Keratinocyte (primary cell): ENCODE measurements around the gene TUBGCP4. TPM values are rescaled to one million over a fixed set of nuclear protein-coding genes. Genes with fewer than 3 reads are reported as not detected.

ENCODE experiments used
- DNase-seq: peaks from one replicate; pipeline ENCODE4 v3.0.0-alpha.2; 2011; ENCODE audit warnings: low read depth, missing footprints, low spot score
- FAIRE-seq: peaks from 2 replicates; lab custom pipeline; 2011; peaks lifted over from hg19 to GRCh38; lab: Jason Lieb, UNC
- H2AFZ ChIP-seq: 2 replicates; pipeline ENCODE4 v1.6.0; 2012; ENCODE audit warnings: low read length, control low read depth, inconsistent platforms; ENCODE audit not compliant: control insufficient read depth
- H3K27ac ChIP-seq: 2 replicates; pipeline ENCODE4 v1.5.1; 2011; ENCODE audit warnings: low read length; ENCODE audit not compliant: control insufficient read depth, insufficient read depth
- H3K27me3 ChIP-seq: 3 replicates; pipeline ENCODE4 v1.6.0; 2011; ENCODE audit warnings: low read length; ENCODE audit not compliant: control insufficient read depth, insufficient read depth; ENCODE audit errors: extremely low read depth
- H3K36me3 ChIP-seq, 2 experiments: 2 replicates in 1 of 2; 3 replicates in 1 of 2; pipeline ENCODE4 v1.5.1; 2011; ENCODE audit warnings: low read length in 2 of 2, mild to moderate bottlenecking in 1 of 2; ENCODE audit not compliant: control insufficient read depth in 2 of 2, insufficient read depth in 2 of 2; ENCODE audit errors: extremely low read depth in 1 of 2
- H3K4me1 ChIP-seq: 3 replicates; pipeline ENCODE4 v1.5.1; 2011; ENCODE audit warnings: low read length; ENCODE audit not compliant: control insufficient read depth, insufficient read depth; ENCODE audit errors: extremely low read depth
- H3K4me2 ChIP-seq: 3 replicates; pipeline ENCODE4 v1.6.0; 2011; ENCODE audit warnings: low read depth, low read length; ENCODE audit not compliant: control insufficient read depth, insufficient read depth; ENCODE audit errors: extremely low read depth
- H3K4me3 ChIP-seq, 3 experiments: fragments of 200-600 bp in 1 of 3; sonication (generic) in 1 of 3; 2 replicates in 2 of 3; 3 replicates in 1 of 3; pipeline ENCODE4 v1.5.1; 2011 to 2016; ENCODE audit warnings: low read length in 3 of 3, mild to moderate bottlenecking in 3 of 3, control low read depth in 2 of 3, inconsistent platforms in 1 of 3, low read depth in 1 of 3, mixed read lengths in 1 of 3, mixed run types in 1 of 3, moderate library complexity in 1 of 3; ENCODE audit not compliant: control insufficient read depth in 2 of 3, insufficient read depth in 2 of 3; ENCODE audit errors: extremely low read depth in 1 of 3
- H3K79me2 ChIP-seq: 2 replicates; pipeline ENCODE4 v1.6.0; 2012; ENCODE audit warnings: low read length; ENCODE audit not compliant: control insufficient read depth, insufficient read depth
- H3K9ac ChIP-seq: 3 replicates; pipeline ENCODE4 v1.6.0; 2011; ENCODE audit warnings: low read length; ENCODE audit not compliant: control insufficient read depth, insufficient read depth; ENCODE audit errors: extremely low read depth
- H3K9me1 ChIP-seq: 3 replicates; pipeline ENCODE4 v1.6.0; 2011; ENCODE audit warnings: low read length; ENCODE audit not compliant: control insufficient read depth, insufficient read depth; ENCODE audit errors: extremely low read depth
- H3K9me3 ChIP-seq: 2 replicates; pipeline ENCODE4 v1.5.1; 2012; ENCODE audit warnings: low read depth, low read length; ENCODE audit not compliant: control insufficient read depth
- H4K20me1 ChIP-seq: 3 replicates; pipeline ENCODE4 v1.6.0; 2011; ENCODE audit warnings: low read length; ENCODE audit not compliant: control insufficient read depth, insufficient read depth; ENCODE audit errors: extremely low read depth
- EZH2 ChIP-seq: IDR thresholded peaks from one replicate; pipeline ENCODE4 v1.6.1; 2012; ENCODE audit warnings: inconsistent platforms, mild to moderate bottlenecking, low read length, moderate library complexity
- dilution Hi-C: fragments of 300-500 bp; cut with MboI; formaldehyde crosslinking; loops from one replicate; pipeline ENCODE4 v1.7.0; 2020; ENCODE audit warnings: low sequenced_read_pairs; ENCODE audit not compliant: extremely low pct_ligation_motif_present
- polyA minus RNA-seq, 3 experiments: library from RNA; depleted of rRNA, polyadenylated mRNA; stranded (reverse); fragments of >200 nt; gene quantifications; 1 replicate in 1 of 3; 2 replicates in 1 of 3; 3 replicates in 1 of 3; pipeline ENCODE4 v1.2.3, GENCODE V29; 2011
- polyA plus RNA-seq, 5 experiments: library from polyadenylated mRNA; depleted of rRNA in 3 of 5; stranded (reverse) in 3 of 5; stranded (forward) in 1 of 5; unstranded in 1 of 5; fragments of >200 nt; gene quantifications; 1 replicate in 1 of 5; 2 replicates in 3 of 5; 3 replicates in 1 of 5; pipeline versions ENCODE4 v1.2.1 to v1.2.3, GENCODE V29; 2011 to 2012; ENCODE audit warnings: missing spikeins in 2 of 5, low read depth in 1 of 5, low replicate concordance in 1 of 5
- TF ChIP-seq, protein P1 (sequence below), 3 experiments: IDR thresholded peaks in 1 of 3; conservative IDR thresholded peaks in 1 of 3; optimal IDR thresholded peaks in 1 of 3; 2 replicates in 2 of 3; 3 replicates in 1 of 3; pipeline versions ENCODE3 to v1.5.1; 2011; ENCODE audit warnings: low read length in 3 of 3, mild to moderate bottlenecking in 3 of 3, moderate library complexity in 2 of 3, control low read depth in 1 of 3, inconsistent platforms in 1 of 3; ENCODE audit not compliant: insufficient read depth in 2 of 3; ENCODE audit errors: extremely low read depth in 1 of 3

Gene TUBGCP4, protein sequence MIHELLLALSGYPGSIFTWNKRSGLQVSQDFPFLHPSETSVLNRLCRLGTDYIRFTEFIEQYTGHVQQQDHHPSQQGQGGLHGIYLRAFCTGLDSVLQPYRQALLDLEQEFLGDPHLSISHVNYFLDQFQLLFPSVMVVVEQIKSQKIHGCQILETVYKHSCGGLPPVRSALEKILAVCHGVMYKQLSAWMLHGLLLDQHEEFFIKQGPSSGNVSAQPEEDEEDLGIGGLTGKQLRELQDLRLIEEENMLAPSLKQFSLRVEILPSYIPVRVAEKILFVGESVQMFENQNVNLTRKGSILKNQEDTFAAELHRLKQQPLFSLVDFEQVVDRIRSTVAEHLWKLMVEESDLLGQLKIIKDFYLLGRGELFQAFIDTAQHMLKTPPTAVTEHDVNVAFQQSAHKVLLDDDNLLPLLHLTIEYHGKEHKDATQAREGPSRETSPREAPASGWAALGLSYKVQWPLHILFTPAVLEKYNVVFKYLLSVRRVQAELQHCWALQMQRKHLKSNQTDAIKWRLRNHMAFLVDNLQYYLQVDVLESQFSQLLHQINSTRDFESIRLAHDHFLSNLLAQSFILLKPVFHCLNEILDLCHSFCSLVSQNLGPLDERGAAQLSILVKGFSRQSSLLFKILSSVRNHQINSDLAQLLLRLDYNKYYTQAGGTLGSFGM
- polyA plus RNA-seq (13.5 to 16.1 TPM (median 15.9 TPM) in 3 replicates), polyA minus RNA-seq (17.9 to 26.1 TPM (median 19.3 TPM) in 3 replicates)
- polyA plus RNA-seq (2011; ENCODE audit: low read depth) = 6.1 TPM
- 9.5 and 12.3 TPM in 2 replicates for polyA plus RNA-seq (2011; cell fraction: cytosol; rRNA removed)
- polyA plus RNA-seq (2011; cell fraction: nucleus; rRNA removed) = 14.6 and 15.3 TPM in 2 replicates
- 10.8 and 14.8 TPM in 2 replicates for polyA plus RNA-seq (2012; ENCODE audit: low replicate concordance)
- polyA minus RNA-seq (2011; cell fraction: cytosol; rRNA and poly(A)+ RNA removed) = 20.7 TPM
- 22.1 and 24.6 TPM in 2 replicates for polyA minus RNA-seq (2011; cell fraction: nucleus; rRNA and poly(A)+ RNA removed)

DNA sequence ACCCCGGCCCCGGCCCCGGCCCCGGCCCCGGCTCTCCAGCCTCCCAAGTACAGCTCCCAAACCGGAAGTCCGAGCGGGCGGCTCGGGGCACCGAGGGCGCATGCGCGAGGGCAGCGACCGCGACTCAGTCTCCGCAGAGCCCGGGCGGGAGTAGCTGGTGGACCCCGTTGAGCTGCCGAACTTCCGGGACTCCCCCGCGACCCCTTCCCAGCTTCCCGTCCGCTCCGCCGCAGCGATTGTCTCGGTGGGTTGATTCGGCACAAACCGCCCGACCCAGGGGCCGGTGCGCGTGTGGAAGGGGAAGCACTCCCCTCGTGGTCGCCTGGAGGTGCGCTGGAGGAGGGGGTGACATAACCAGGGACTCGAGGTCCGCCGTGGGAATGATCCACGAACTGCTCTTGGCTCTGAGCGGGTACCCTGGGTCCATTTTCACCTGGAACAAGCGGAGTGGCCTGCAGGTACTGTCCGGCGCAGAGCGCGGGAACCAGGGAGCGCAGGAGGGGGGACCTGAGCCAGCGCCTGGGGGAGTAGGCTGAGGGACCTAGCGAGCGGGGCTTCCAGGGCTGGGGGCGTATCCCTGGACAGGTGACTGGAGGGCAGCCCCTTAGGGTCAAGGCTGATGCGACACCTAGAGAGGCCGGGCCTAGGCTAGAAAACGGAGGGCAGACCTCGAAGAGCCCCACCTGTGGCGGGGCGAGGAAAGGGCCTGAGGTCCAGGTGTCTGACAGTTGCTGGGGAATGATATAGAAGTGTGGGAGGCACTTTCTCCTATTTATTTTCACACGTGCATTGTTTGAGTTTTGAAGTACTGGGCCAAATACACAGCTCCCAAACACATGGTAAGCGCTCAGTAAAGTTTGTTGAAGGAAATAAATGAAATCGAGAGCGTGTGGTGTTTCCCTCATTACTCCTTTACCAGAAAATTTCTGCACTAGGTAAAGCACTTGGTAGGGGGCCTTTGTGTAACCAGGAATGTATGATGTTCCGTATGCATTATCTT lies at the start of gene TUBGCP4, which contains the start of gene ZSCAN29:
Gene TUBGCP4 (plus strand): TSS at position 127 of the 1,000 bp plus-strand sequence. CDS start 254 bp downstream, at position 381.
Gene ZSCAN29 (minus strand): TSS at position 69 of the 1,000 bp plus-strand sequence. CDS start 1,130 bp downstream, outside the sequence.
- Histone ChIP-seq H3K4me2 (peak within 1 kb of the TSS; percentile 86), H3K9me1 (no peaks in the 10 kb centered on the region), H3K36me3 (peaks cover 6 to 18% of the 10 kb centered on the region in 2 experiments), H3K4me1 (peaks cover 14% of the 10 kb centered on the region), H3K9me3 (no peaks in the 10 kb centered on the region), H3K27me3 (no peaks in the 10 kb centered on the region), H3K79me2 (peaks cover 48% of the 10 kb centered on the region), H2AFZ (peak within 1 kb of the TSS; percentile 97), H4K20me1 (peaks cover 4% of the 10 kb centered on the region), H3K9ac (peak within 1 kb of the TSS; percentile 86), H3K4me3 (peak within 1 kb of the TSS; percentile 92 to 96 (median 93)), H3K27ac (peak within 1 kb of the TSS; percentile 56)
- FAIRE-seq (peak; percentile 65), DNase-seq (peak; percentile 36)
- dilution Hi-C loops = no loop called here
- TF ChIP-seq EZH2 = no peak
- TF ChIP-seq, protein P1, sequence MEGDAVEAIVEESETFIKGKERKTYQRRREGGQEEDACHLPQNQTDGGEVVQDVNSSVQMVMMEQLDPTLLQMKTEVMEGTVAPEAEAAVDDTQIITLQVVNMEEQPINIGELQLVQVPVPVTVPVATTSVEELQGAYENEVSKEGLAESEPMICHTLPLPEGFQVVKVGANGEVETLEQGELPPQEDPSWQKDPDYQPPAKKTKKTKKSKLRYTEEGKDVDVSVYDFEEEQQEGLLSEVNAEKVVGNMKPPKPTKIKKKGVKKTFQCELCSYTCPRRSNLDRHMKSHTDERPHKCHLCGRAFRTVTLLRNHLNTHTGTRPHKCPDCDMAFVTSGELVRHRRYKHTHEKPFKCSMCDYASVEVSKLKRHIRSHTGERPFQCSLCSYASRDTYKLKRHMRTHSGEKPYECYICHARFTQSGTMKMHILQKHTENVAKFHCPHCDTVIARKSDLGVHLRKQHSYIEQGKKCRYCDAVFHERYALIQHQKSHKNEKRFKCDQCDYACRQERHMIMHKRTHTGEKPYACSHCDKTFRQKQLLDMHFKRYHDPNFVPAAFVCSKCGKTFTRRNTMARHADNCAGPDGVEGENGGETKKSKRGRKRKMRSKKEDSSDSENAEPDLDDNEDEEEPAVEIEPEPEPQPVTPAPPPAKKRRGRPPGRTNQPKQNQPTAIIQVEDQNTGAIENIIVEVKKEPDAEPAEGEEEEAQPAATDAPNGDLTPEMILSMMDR (optimal IDR thresholded peaks at IDR 0.05 in 1 of 3, IDR thresholded peaks at IDR 0.05 in 1 of 3, conservative IDR thresholded peaks at IDR 0.05 in 1 of 3; ENCODE audit: extremely low read depth in 1 of 3, insufficient read depth in 2 of 3, low read length in 3 of 3) = peak; percentile 59 to 67 (median 61)
